Keratinocyte (primary cell): ENCODE measurements around the gene STRN3. TPM values are rescaled to one million over a fixed set of nuclear protein-coding genes. Genes with fewer than 3 reads are reported as not detected.

ENCODE experiments used
- DNase-seq: peaks from one replicate; pipeline ENCODE4 v3.0.0-alpha.2; 2011; ENCODE audit warnings: low read depth, missing footprints, low spot score
- FAIRE-seq: peaks from 2 replicates; lab custom pipeline; 2011; peaks lifted over from hg19 to GRCh38; lab: Jason Lieb, UNC
- H2AFZ ChIP-seq: 2 replicates; pipeline ENCODE4 v1.6.0; 2012; ENCODE audit warnings: low read length, control low read depth, inconsistent platforms; ENCODE audit not compliant: control insufficient read depth
- H3K27ac ChIP-seq: 2 replicates; pipeline ENCODE4 v1.5.1; 2011; ENCODE audit warnings: low read length; ENCODE audit not compliant: control insufficient read depth, insufficient read depth
- H3K27me3 ChIP-seq: 3 replicates; pipeline ENCODE4 v1.6.0; 2011; ENCODE audit warnings: low read length; ENCODE audit not compliant: control insufficient read depth, insufficient read depth; ENCODE audit errors: extremely low read depth
- H3K36me3 ChIP-seq, 2 experiments: 2 replicates in 1 of 2; 3 replicates in 1 of 2; pipeline ENCODE4 v1.5.1; 2011; ENCODE audit warnings: low read length in 2 of 2, mild to moderate bottlenecking in 1 of 2; ENCODE audit not compliant: control insufficient read depth in 2 of 2, insufficient read depth in 2 of 2; ENCODE audit errors: extremely low read depth in 1 of 2
- H3K4me1 ChIP-seq: 3 replicates; pipeline ENCODE4 v1.5.1; 2011; ENCODE audit warnings: low read length; ENCODE audit not compliant: control insufficient read depth, insufficient read depth; ENCODE audit errors: extremely low read depth
- H3K4me2 ChIP-seq: 3 replicates; pipeline ENCODE4 v1.6.0; 2011; ENCODE audit warnings: low read depth, low read length; ENCODE audit not compliant: control insufficient read depth, insufficient read depth; ENCODE audit errors: extremely low read depth
- H3K4me3 ChIP-seq, 3 experiments: fragments of 200-600 bp in 1 of 3; sonication (generic) in 1 of 3; 2 replicates in 2 of 3; 3 replicates in 1 of 3; pipeline ENCODE4 v1.5.1; 2011 to 2016; ENCODE audit warnings: low read length in 3 of 3, mild to moderate bottlenecking in 3 of 3, control low read depth in 2 of 3, inconsistent platforms in 1 of 3, low read depth in 1 of 3, mixed read lengths in 1 of 3, mixed run types in 1 of 3, moderate library complexity in 1 of 3; ENCODE audit not compliant: control insufficient read depth in 2 of 3, insufficient read depth in 2 of 3; ENCODE audit errors: extremely low read depth in 1 of 3
- H3K79me2 ChIP-seq: 2 replicates; pipeline ENCODE4 v1.6.0; 2012; ENCODE audit warnings: low read length; ENCODE audit not compliant: control insufficient read depth, insufficient read depth
- H3K9ac ChIP-seq: 3 replicates; pipeline ENCODE4 v1.6.0; 2011; ENCODE audit warnings: low read length; ENCODE audit not compliant: control insufficient read depth, insufficient read depth; ENCODE audit errors: extremely low read depth
- H3K9me1 ChIP-seq: 3 replicates; pipeline ENCODE4 v1.6.0; 2011; ENCODE audit warnings: low read length; ENCODE audit not compliant: control insufficient read depth, insufficient read depth; ENCODE audit errors: extremely low read depth
- H3K9me3 ChIP-seq: 2 replicates; pipeline ENCODE4 v1.5.1; 2012; ENCODE audit warnings: low read depth, low read length; ENCODE audit not compliant: control insufficient read depth
- H4K20me1 ChIP-seq: 3 replicates; pipeline ENCODE4 v1.6.0; 2011; ENCODE audit warnings: low read length; ENCODE audit not compliant: control insufficient read depth, insufficient read depth; ENCODE audit errors: extremely low read depth
- EZH2 ChIP-seq: IDR thresholded peaks from one replicate; pipeline ENCODE4 v1.6.1; 2012; ENCODE audit warnings: inconsistent platforms, mild to moderate bottlenecking, low read length, moderate library complexity
- dilution Hi-C: fragments of 300-500 bp; cut with MboI; formaldehyde crosslinking; loops from one replicate; pipeline ENCODE4 v1.7.0; 2020; ENCODE audit warnings: low sequenced_read_pairs; ENCODE audit not compliant: extremely low pct_ligation_motif_present
- polyA plus RNA-seq, 5 experiments: library from polyadenylated mRNA; depleted of rRNA in 3 of 5; stranded (reverse) in 3 of 5; stranded (forward) in 1 of 5; unstranded in 1 of 5; fragments of >200 nt; gene quantifications; 1 replicate in 1 of 5; 2 replicates in 3 of 5; 3 replicates in 1 of 5; pipeline versions ENCODE4 v1.2.1 to v1.2.3, GENCODE V29; 2011 to 2012; ENCODE audit warnings: missing spikeins in 2 of 5, low read depth in 1 of 5, low replicate concordance in 1 of 5
- TF ChIP-seq, protein P1 (sequence below), 3 experiments: IDR thresholded peaks in 1 of 3; conservative IDR thresholded peaks in 1 of 3; optimal IDR thresholded peaks in 1 of 3; 2 replicates in 2 of 3; 3 replicates in 1 of 3; pipeline versions ENCODE3 to v1.5.1; 2011; ENCODE audit warnings: low read length in 3 of 3, mild to moderate bottlenecking in 3 of 3, moderate library complexity in 2 of 3, control low read depth in 1 of 3, inconsistent platforms in 1 of 3; ENCODE audit not compliant: insufficient read depth in 2 of 3; ENCODE audit errors: extremely low read depth in 1 of 3

The STRN3 gene
- polyA plus RNA-seq, 1 donor (not counting 4 experiments of a cell fraction or from before 2014, with no cell fraction given), result 38.1 TPM

GRCh38 chr14:31029016-31029970, 3.1 kb upstream of the STRN3 start:
- Histone ChIP-seq H3K9me3 (no peaks in the 10 kb centered on the region), H4K20me1 (peaks cover 6% of the 10 kb centered on the region), H3K9ac (no peak overlapping the region), H3K4me1 (peaks cover 27% of the 10 kb centered on the region), H2AFZ (no peak overlapping the region), H3K4me2 (no peak overlapping the region), H3K4me3 (no peak overlapping the region), H3K27me3 (no peaks in the 10 kb centered on the region), H3K36me3 (no peaks in the 10 kb centered on the region), H3K79me2 (peaks cover 22% of the 10 kb centered on the region), H3K9me1 (no peaks in the 10 kb centered on the region), H3K27ac (no peak overlapping the region)
- DNase-seq (no peak), FAIRE-seq (no peak)
- TF ChIP-seq, protein P1, sequence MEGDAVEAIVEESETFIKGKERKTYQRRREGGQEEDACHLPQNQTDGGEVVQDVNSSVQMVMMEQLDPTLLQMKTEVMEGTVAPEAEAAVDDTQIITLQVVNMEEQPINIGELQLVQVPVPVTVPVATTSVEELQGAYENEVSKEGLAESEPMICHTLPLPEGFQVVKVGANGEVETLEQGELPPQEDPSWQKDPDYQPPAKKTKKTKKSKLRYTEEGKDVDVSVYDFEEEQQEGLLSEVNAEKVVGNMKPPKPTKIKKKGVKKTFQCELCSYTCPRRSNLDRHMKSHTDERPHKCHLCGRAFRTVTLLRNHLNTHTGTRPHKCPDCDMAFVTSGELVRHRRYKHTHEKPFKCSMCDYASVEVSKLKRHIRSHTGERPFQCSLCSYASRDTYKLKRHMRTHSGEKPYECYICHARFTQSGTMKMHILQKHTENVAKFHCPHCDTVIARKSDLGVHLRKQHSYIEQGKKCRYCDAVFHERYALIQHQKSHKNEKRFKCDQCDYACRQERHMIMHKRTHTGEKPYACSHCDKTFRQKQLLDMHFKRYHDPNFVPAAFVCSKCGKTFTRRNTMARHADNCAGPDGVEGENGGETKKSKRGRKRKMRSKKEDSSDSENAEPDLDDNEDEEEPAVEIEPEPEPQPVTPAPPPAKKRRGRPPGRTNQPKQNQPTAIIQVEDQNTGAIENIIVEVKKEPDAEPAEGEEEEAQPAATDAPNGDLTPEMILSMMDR (optimal IDR thresholded peaks at IDR 0.05 in 1 of 3, IDR thresholded peaks at IDR 0.05 in 1 of 3, conservative IDR thresholded peaks at IDR 0.05 in 1 of 3; ENCODE audit: extremely low read depth in 1 of 3, insufficient read depth in 2 of 3, low read length in 3 of 3), result no peak
- no peak for TF ChIP-seq EZH2
- dilution Hi-C loops, result no loop called here

GRCh38 chr14:31027847-31028246, 1.7 kb upstream of the STRN3 start:
- H3K9ac ChIP-seq, result peak overlapping the region; percentile 87
- H3K9me3 ChIP-seq, result no peaks in the 10 kb centered on the region
- H3K4me1 ChIP-seq, result peaks cover 17% of the 10 kb centered on the region
- peak overlapping the region; percentile 90 for H3K4me2 ChIP-seq
- no peaks in the 10 kb centered on the region for H3K9me1 ChIP-seq
- DNase-seq (no peak), FAIRE-seq (no peak)
- TF ChIP-seq, protein P1 (optimal IDR thresholded peaks at IDR 0.05 in 1 of 3, IDR thresholded peaks at IDR 0.05 in 1 of 3, conservative IDR thresholded peaks at IDR 0.05 in 1 of 3; ENCODE audit: extremely low read depth in 1 of 3, insufficient read depth in 2 of 3, low read length in 3 of 3), result no peak
- TF ChIP-seq EZH2, result no peak
- peak overlapping the region in 2 of 3 experiments; percentile 81 to 88 for H3K4me3 ChIP-seq
- H3K27ac ChIP-seq, result no peak overlapping the region
- peaks cover 6% of the 10 kb centered on the region for H4K20me1 ChIP-seq
- no peaks in the 10 kb centered on the region for H3K27me3 ChIP-seq
- H3K79me2 ChIP-seq, result peaks cover 37% of the 10 kb centered on the region
- dilution Hi-C loops, result no loop called here
- no peaks in the 10 kb centered on the region for H3K36me3 ChIP-seq
- no peak overlapping the region for H2AFZ ChIP-seq
